ENCODE results near the gene GPAM. TPM values are rescaled to one million over a fixed set of nuclear protein-coding genes. Genes with fewer than 3 reads are reported as not detected.

The GPAM gene
- total RNA-seq, 1 experiment from 2014 or later: 16.0 TPM

DNA sequence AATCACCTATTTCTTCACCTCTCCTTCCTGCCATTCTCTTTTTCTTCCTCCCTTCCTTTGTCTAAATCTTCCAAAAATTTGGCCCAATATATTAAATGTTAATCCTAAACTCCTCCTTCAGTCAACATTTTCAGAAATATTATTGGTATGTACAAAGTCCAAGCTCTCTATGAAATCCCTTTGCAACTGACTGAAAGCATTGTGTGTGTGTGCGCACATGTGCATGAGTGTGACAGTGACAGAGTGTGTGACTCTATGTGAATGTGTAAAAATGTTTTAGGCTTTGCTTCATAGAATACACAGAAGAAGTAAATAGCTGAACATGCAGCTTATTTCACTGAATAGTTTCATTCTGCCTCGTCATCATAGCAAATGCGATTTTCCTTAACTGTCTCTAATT is 7.0 kb downstream of the GPAM start:
- H3K27ac Mint-ChIP-seq: no peak overlapping the region

More for the DNA sequence above, 7.0 kb downstream of the GPAM start:
- H3K4me3 Mint-ChIP-seq: no peak overlapping the region
- Histone ChIP-seq H3K4me2 (ENCODE audit: insufficient read depth, insufficient read length, low read length) (no peak overlapping the region), H3K79me1 (ENCODE audit: insufficient read depth, low read depth, low read length, poor library complexity, severe bottlenecking) (no peaks in the 10 kb centered on the region), H2AK5ac (ENCODE audit: insufficient read length, low read length) (no peak overlapping the region), H4K5ac (ENCODE audit: insufficient read length, low read depth, low read length) (no peak overlapping the region), H3K4me1 (ENCODE audit: insufficient read depth, low read length) (no peaks in the 10 kb centered on the region), H4K8ac (replicated peaks; ENCODE audit: insufficient read length, low read depth, low read length) (no peak overlapping the region), H3K27ac (ENCODE audit: insufficient read length, low read depth, low read length) (no peak overlapping the region), H2BK15ac (ENCODE audit: low read depth, low read length) (no peak overlapping the region), H4K91ac (ENCODE audit: insufficient read length, low read depth, low read length) (no peak overlapping the region), H3K79me2 (ENCODE audit: insufficient read depth, low read length) (no peaks in the 10 kb centered on the region), H3K27me3 (ENCODE audit: insufficient read depth, low read length) (no peaks in the 10 kb centered on the region), H3K14ac (ENCODE audit: insufficient read depth, low read length) (no peak overlapping the region), H2BK5ac (ENCODE audit: insufficient read length, low read length) (no peak overlapping the region), H3K18ac (ENCODE audit: insufficient read length, low read depth, low read length) (no peak overlapping the region), H3K9me3 (ENCODE audit: control insufficient read depth, low read depth, low read length) (no peaks in the 10 kb centered on the region), H3K56ac (ENCODE audit: insufficient read length, low read depth, low read length) (no peak overlapping the region), H3K4ac (ENCODE audit: low read depth, low read length) (no peak overlapping the region), H2BK20ac (ENCODE audit: low read depth, low read length, poor library complexity, severe bottlenecking) (no peak overlapping the region), H3K9ac (ENCODE audit: extremely low read depth, insufficient read length, low read length) (no peak overlapping the region), H2BK120ac (ENCODE audit: low read depth, low read length, poor library complexity, severe bottlenecking) (no peak overlapping the region), H3T11ph (ENCODE audit: low read length) (no peak overlapping the region), H3K23ac (ENCODE audit: insufficient read length, low read depth, low read length) (no peak overlapping the region), H2AFZ (ENCODE audit: low read length) (no peak overlapping the region), H2BK12ac (ENCODE audit: insufficient read length, low read depth, low read length) (no peak overlapping the region), H3K23me2 (ENCODE audit: insufficient read length, low read depth, low read length, poor library complexity, severe bottlenecking) (no peaks in the 10 kb centered on the region), H4K20me1 (ENCODE audit: control insufficient read depth, insufficient read depth, insufficient read length) (no peaks in the 10 kb centered on the region)
- H3K27me3 Mint-ChIP-seq (ENCODE audit: low read depth): no peaks in the 10 kb centered on the region
- peaks cover 12 to 57% (median 35%) of the 10 kb centered on the region in 3 experiments for H3K36me3 Mint-ChIP-seq (ENCODE audit: insufficient read depth in 1 of 3, low read depth in 3 of 3)
- no peaks in the 10 kb centered on the region for H3K4me1 Mint-ChIP-seq
- DNase-seq: no peak
- TF ChIP-seq, protein P1, sequence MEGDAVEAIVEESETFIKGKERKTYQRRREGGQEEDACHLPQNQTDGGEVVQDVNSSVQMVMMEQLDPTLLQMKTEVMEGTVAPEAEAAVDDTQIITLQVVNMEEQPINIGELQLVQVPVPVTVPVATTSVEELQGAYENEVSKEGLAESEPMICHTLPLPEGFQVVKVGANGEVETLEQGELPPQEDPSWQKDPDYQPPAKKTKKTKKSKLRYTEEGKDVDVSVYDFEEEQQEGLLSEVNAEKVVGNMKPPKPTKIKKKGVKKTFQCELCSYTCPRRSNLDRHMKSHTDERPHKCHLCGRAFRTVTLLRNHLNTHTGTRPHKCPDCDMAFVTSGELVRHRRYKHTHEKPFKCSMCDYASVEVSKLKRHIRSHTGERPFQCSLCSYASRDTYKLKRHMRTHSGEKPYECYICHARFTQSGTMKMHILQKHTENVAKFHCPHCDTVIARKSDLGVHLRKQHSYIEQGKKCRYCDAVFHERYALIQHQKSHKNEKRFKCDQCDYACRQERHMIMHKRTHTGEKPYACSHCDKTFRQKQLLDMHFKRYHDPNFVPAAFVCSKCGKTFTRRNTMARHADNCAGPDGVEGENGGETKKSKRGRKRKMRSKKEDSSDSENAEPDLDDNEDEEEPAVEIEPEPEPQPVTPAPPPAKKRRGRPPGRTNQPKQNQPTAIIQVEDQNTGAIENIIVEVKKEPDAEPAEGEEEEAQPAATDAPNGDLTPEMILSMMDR (conservative IDR thresholded peaks at IDR 0.05): no peak
- WGBS (ENCODE audit: extremely low coverage, insufficient read length, low lambda C conversion rate): no CpG with 5 or more reads among the region's 3 CpGs
- H3K9me3 Mint-ChIP-seq: no peaks in the 10 kb centered on the region

Data from H9 (cell line).